ENCODE results near the gene TOP3B.
A peak's percentile ranks its signal among the peaks of the same experiment; 100 is the strongest.
"Not testable (repeated sequence)": the region's sequence is repeated elsewhere in the genome, so short reads cannot be mapped to it uniquely, and the experiment has no call there.

TOP3B gene

GRCh38 chr22:21941921-21942320, 40.7 kb downstream of the TOP3B start:
- no peak for DNase-seq

- DNase-seq: no peak
Observed at GRCh38 chr22:21940521-21940920, 42.1 kb downstream of the TOP3B start.

- DNase-seq: not testable (repeated sequence)
Observed at GRCh38 chr22:21939935-21940334, 42.7 kb downstream of the TOP3B start.

- DNase-seq: no peak
Observed at GRCh38 chr22:21939461-21939913, 43.1 kb downstream of the TOP3B start.

GRCh38 chr22:21938906-21939305, 43.7 kb downstream of the TOP3B start:
- DNase-seq: no peak

- DNase-seq: peak; percentile 98
Observed at GRCh38 chr22:21938071-21938822, 44.3 kb downstream of the TOP3B start.

- no peak for DNase-seq
Observed at GRCh38 chr22:21937821-21938070, 44.8 kb downstream of the TOP3B start.

- DNase-seq: no peak
Observed at GRCh38 chr22:21937041-21937820, 45.4 kb downstream of the TOP3B start.

- DNase-seq: no peak
Observed at GRCh38 chr22:21936151-21936775, 46.3 kb downstream of the TOP3B start.

- no peak for DNase-seq
Observed at GRCh38 chr22:21933910-21934309, 48.7 kb downstream of the TOP3B start.

GRCh38 chr22:21933413-21933812, 49.2 kb downstream of the TOP3B start:
- DNase-seq: no peak

- no peak for DNase-seq
Observed at GRCh38 chr22:21932347-21932746, 50.2 kb downstream of the TOP3B start.

- peak; percentile 23 for DNase-seq
Observed at GRCh38 chr22:21931056-21931455, 51.5 kb downstream of the TOP3B start.

GRCh38 chr22:21929253-21929652, 53.3 kb downstream of the TOP3B start:
- DNase-seq: peak; percentile 39

GRCh38 chr22:21928048-21928447, 54.5 kb downstream of the TOP3B start:
- peak; percentile 50 for DNase-seq

- DNase-seq: peak; percentile 35
Observed at GRCh38 chr22:21927174-21927823, 55.3 kb downstream of the TOP3B start.

GRCh38 chr22:21926728-21927127, 55.9 kb downstream of the TOP3B start:
- peak; percentile 25 for DNase-seq

GRCh38 chr22:21923163-21923561, 59.4 kb downstream of the TOP3B start:
- no peak for DNase-seq

GRCh38 chr22:21922370-21923162, 60.0 kb downstream of the TOP3B start:
- no peak for DNase-seq

GRCh38 chr22:21921729-21922128, 60.9 kb downstream of the TOP3B start:
- DNase-seq: no peak

GRCh38 chr22:21921184-21921721, 61.3 kb downstream of the TOP3B start:
- DNase-seq: peak; percentile 48

Data from islet precursor cell (in vitro differentiated cells).